Heart left ventricle (tissue), 16 donors: Measurements from ENCODE around the gene CXXC5. TPM values are rescaled to one million over a fixed set of nuclear protein-coding genes. Genes with fewer than 3 reads are reported as not detected.

Experiments
- ATAC-seq, 4 donors: fragments of 200-7000 bp; cut with Tn5 transposase; one replicate each; pipeline ENCODE4 v1.9.1; 2020 to 2022; ENCODE audit warnings: moderate library complexity in 4 of 4, mild to moderate bottlenecking in 3 of 4, moderate number of reproducible peaks in 1 of 4
- DNase-seq, 5 donors: peaks; one replicate each; pipeline ENCODE4 v3.0.0-alpha.2; 2020
- H3K27ac ChIP-seq, 12 donors: fragments of 200-600 bp; sonication (generic) in 4 of 12; one replicate each; pipeline versions ENCODE4 v1.5.0 to v1.8.0; 2016 to 2022; ENCODE audit warnings: mild to moderate bottlenecking in 2 of 12
- H3K27me3 ChIP-seq, 9 donors: fragments of 200-600 bp; sonication (generic) in 2 of 9; one replicate each; pipeline versions ENCODE4 v1.5.1 to v1.8.0; 2016 to 2022; ENCODE audit warnings: mild to moderate bottlenecking in 3 of 9
- H3K36me3 ChIP-seq, 9 donors: fragments of 200-600 bp; sonication (generic) in 2 of 9; one replicate each; pipeline versions ENCODE4 v1.5.0 to v1.8.0; 2018 to 2022; ENCODE audit warnings: mild to moderate bottlenecking in 2 of 9
- H3K4me1 ChIP-seq, 12 donors: fragments of 200-600 bp; sonication (generic) in 4 of 12; one replicate each; pipeline versions ENCODE4 v1.5.0 to v1.8.0; 2016 to 2022; ENCODE audit warnings: mild to moderate bottlenecking in 3 of 12
- H3K4me3 ChIP-seq, 12 donors: fragments of 200-600 bp; sonication (generic) in 4 of 12; one replicate each; pipeline versions ENCODE4 v1.5.0 to v1.8.0; 2017 to 2022; ENCODE audit warnings: mild to moderate bottlenecking in 9 of 12, moderate library complexity in 4 of 12
- H3K9me3 ChIP-seq, 12 donors: fragments of 200-600 bp; sonication (generic) in 4 of 12; one replicate each; pipeline versions ENCODE4 v1.5.0 to v1.8.0; 2016 to 2022; ENCODE audit warnings: mild to moderate bottlenecking in 1 of 12
- CTCF ChIP-seq, 12 donors: fragments of 200-600 bp; sonication (generic) in 4 of 12; IDR thresholded peaks; one replicate each; pipeline versions ENCODE4 v1.5.0 to v1.8.0; 2018 to 2022; ENCODE audit warnings: antibody characterized with exemption in 12 of 12, mild to moderate bottlenecking in 5 of 12
- POLR2A ChIP-seq, 2 donors: fragments of 450-650 bp; IDR thresholded peaks; one replicate each; pipeline ENCODE4 v1.6.1; 2017; ENCODE audit warnings: antibody characterized with exemption in 2 of 2, mild to moderate bottlenecking in 2 of 2, moderate library complexity in 2 of 2
- WGBS, 4 donors: extraction: QIAGEN DNeasy Blood & Tissue Kit in 2 of 4; methylation state at CpG; one replicate each; pipeline versions ENCODE4 v1.1.5 to v1.1.7; 2013 to 2018; 5-methylcytosine and 5-hydroxymethylcytosine counted together
- intact Hi-C, 10 donors: fragments of 100-400 bp; cut with DNase I; formaldehyde crosslinking; loops; one replicate each; pipeline versions ENCODE4 v1.11.1 to v1.14.2; 2022
- polyA plus RNA-seq, 2 donors: library from polyadenylated mRNA; stranded (reverse); fragments of 200-250 nt; gene quantifications; one replicate each; pipeline ENCODE4 v1.2.3, GENCODE V29; 2013
- total RNA-seq, 9 donors: library from RNA; depleted of rRNA in 2 of 9; stranded (reverse); fragments of >200 nt in 2 of 9; fragmentation: NEBNext Ultra II Directional in 3 of 9; extraction: Animal tissue kit (Norgen Biotek cat#: 25700) in 3 of 9; gene quantifications; one replicate each; pipeline versions ENCODE4 v1.1.0 to v1.2.4, GENCODE V29; 2016 to 2023
- donor health status: ischemic (EF 13 %, LVEDD 7.1; RV severe dilation, severe dysfunction).
- donor health status: healthy with polysubstance abuse.
- donor health status: DM: no; HTN: yes; CAD: no.
- donor health status: DM: no; HTN: no; CAD: no.
- donor health status: ischemic (EF 25% LVEDD 6.9; RV normal size, moderate dysfunction).
- donor health status: ischemic (EF 25% LVEDD 5.7; RV mildly dilated, moderate dysfunction).
- donor health status: healthy.
- donor health status: DM: yes; HTN: yes; CAD: no.
- donor health status: ischemic (EF 35%, LVEDD 5.7; RV mildly dilated, moderate dysfunction).
- donor health status: nonischemic (EF 11% LVEDD 7.7; RV severe dilation, severe dysfunction).
- donor health status: DM: yes; HTN: yes; CAD: no.
- donor health status: PGD.
- donor health status: ischemic (EF 29% LVEDD 5.4; RV normal size, mild dysfunction).
- donor health status: nonischemic (EF 23%, LVEDD 6.1; RV moderate dilation, normal function).

The CXXC5 gene
- total and polyA plus RNA-seq, 11 donors = 29.8 to 74.6 (median 36.3) TPM

- H3K4me3 ChIP-seq = peak overlapping the region in 11 of 12 donors; percentile 60 to 99 (median 96)
- peaks cover 0 to 9% (median 0%) of the 10 kb centered on the region in 9 donors for H3K27me3 ChIP-seq
- H3K4me1 ChIP-seq = peaks cover 0 to 57% (median 32%) of the 10 kb centered on the region in 12 donors
- TF ChIP-seq CTCF (IDR thresholded peaks at IDR 0.05) (no peak), POLR2A (IDR thresholded peaks at IDR 0.05) (no peak)
- WGBS, 4 donors = 21 to 24% (median 21%) methylated on average over 39 to 46 of the region's 46 CpGs
- intact Hi-C loops = loop anchor here in 3 of 10 donors (1.0 to 2.0 kb wide), 3 partner anchors 9 to 37 kb away; no protein-coding TSS in a partner anchor
- no peaks in the 10 kb centered on the region for H3K36me3 ChIP-seq
- H3K27ac ChIP-seq = peak overlapping the region in 5 of 12 donors; percentile 82 to 98 (median 94)
- no peak for ATAC-seq
- peak in 2 of 5 donors; percentile 25 to 28 for DNase-seq
- H3K9me3 ChIP-seq = no peaks in the 10 kb centered on the region
Measured at GRCh38 chr5:139647506-139648204, 494 bp upstream of the CXXC5 start.

- Histone ChIP-seq H3K27me3 (peaks cover 0 to 9% (median 0%) of the 10 kb centered on the region in 9 donors), H3K4me3 (peak overlapping the region; percentile 60 to 99 (median 96)), H3K36me3 (no peaks in the 10 kb centered on the region), H3K9me3 (no peaks in the 10 kb centered on the region), H3K4me1 (peaks cover 11 to 69% (median 49%) of the 10 kb centered on the region in 12 donors), H3K27ac (peak overlapping the region; percentile 55 to 98 (median 92))
- peak in 2 of 12 donors; percentile 6 to 24 for TF ChIP-seq CTCF (IDR thresholded peaks at IDR 0.05)
- no peak for TF ChIP-seq POLR2A (IDR thresholded peaks at IDR 0.05)
- WGBS, 4 donors = 1% methylated on average over 26 to 77 of the region's 77 CpGs
- peak in 2 of 4 donors; percentile 2 to 7 for ATAC-seq
- peak in 3 of 5 donors; percentile 47 to 67 (median 53) for DNase-seq
- intact Hi-C loops = loop anchor here in 1 of 10 donors (2.0 kb wide), 1 partner anchor 35 kb away; no protein-coding TSS in a partner anchor
Measured at GRCh38 chr5:139649082-139649991, 1.2 kb downstream of the CXXC5 start.

GRCh38 chr5:139650031-139650688, 2.0 kb downstream of the CXXC5 start:
- DNase-seq = peak; percentile 45 to 73 (median 66)
- intact Hi-C loops = loop anchor here in 5 of 10 donors (1.0 to 5.0 kb wide), 3 partner anchors 13 to 37 kb away; no protein-coding TSS in a partner anchor
- Histone ChIP-seq H3K4me3 (peak overlapping the region; percentile 60 to 99 (median 96)), H3K27me3 (peaks cover 0 to 9% (median 0%) of the 10 kb centered on the region in 9 donors), H3K27ac (peak overlapping the region; percentile 82 to 98 (median 92)), H3K4me1 (peaks cover 11 to 77% (median 57%) of the 10 kb centered on the region in 12 donors), H3K36me3 (no peaks in the 10 kb centered on the region), H3K9me3 (no peaks in the 10 kb centered on the region)
- 0 to 1% (median 1%) methylated on average over 18 to 48 of the region's 48 CpGs for WGBS, 4 donors
- ATAC-seq = no peak
- TF ChIP-seq POLR2A (IDR thresholded peaks at IDR 0.05) = no peak
- peak; percentile 14 to 59 (median 42) for TF ChIP-seq CTCF (IDR thresholded peaks at IDR 0.05)
